IMR-90 (cell line): ENCODE data around the gene SOX2. TPM values are rescaled to one million over a fixed set of nuclear protein-coding genes. Genes with fewer than 3 reads are reported as not detected.

Experiments
- ATAC-seq: fragments of 200-7000 bp; cut with Tn5 transposase; 2 replicates; pipeline ENCODE4 v1.9.1; 2020; ENCODE audit warnings: low read depth, mild to moderate bottlenecking, moderate library complexity
- BruUV-seq: library from RNA; stranded (reverse); fragments of 400-500 nt; replicated peaks from 2 replicates; lab custom pipeline; 2021; lab: Mats Ljungman, UMichigan
- CTCF ChIA-PET: fragments of 300-600 bp; formaldehyde crosslinking; extraction: SDS; loops from one replicate; lab custom pipeline; 2021; ENCODE audit warnings: antibody characterized with exemption; lab: Yijun Ruan, JAX
- POLR2A ChIA-PET: fragments of 300-600 bp; sonication (Branson Sonifier 250); formaldehyde crosslinking; loops from one replicate; lab custom pipeline; 2022; ENCODE audit warnings: antibody characterized with exemption; ENCODE audit not compliant: unreplicated experiment; lab: Charles Lee
- DNase-seq: peaks from one replicate; pipeline ENCODE4 v3.0.0; 2013
- H2AFZ ChIP-seq: replicated peaks from 2 replicates; pipeline ENCODE3; 2013; ENCODE audit warnings: low read length, mild to moderate bottlenecking; ENCODE audit not compliant: poor library complexity
- H2AK5ac ChIP-seq: 2 replicates; pipeline ENCODE4 v1.6.1; 2013; ENCODE audit warnings: low read depth, low read length, inconsistent platforms
- H2AK9ac ChIP-seq: replicated peaks from 2 replicates; pipeline ENCODE3; 2013; ENCODE audit warnings: mild to moderate bottlenecking, low read depth, low read length, moderate library complexity; ENCODE audit not compliant: poor library complexity
- H2BK120ac ChIP-seq: 2 replicates; pipeline ENCODE4 v1.6.1; 2013; ENCODE audit warnings: low read depth, low read length, inconsistent platforms
- H2BK15ac ChIP-seq: 3 replicates; pipeline ENCODE4 v1.6.1; 2013; ENCODE audit warnings: low read depth, low read length, inconsistent platforms
- H2BK20ac ChIP-seq: 2 replicates; pipeline ENCODE4 v1.6.1; 2013; ENCODE audit warnings: low read depth, mild to moderate bottlenecking, inconsistent platforms, low read length, moderate library complexity
- H2BK5ac ChIP-seq: 2 replicates; pipeline ENCODE4 v1.6.1; 2013; ENCODE audit warnings: mild to moderate bottlenecking, low read depth, low read length, inconsistent platforms; ENCODE audit not compliant: poor library complexity, severe bottlenecking
- H3K14ac ChIP-seq: replicated peaks from 2 replicates; pipeline ENCODE4 v1.6.1; 2013; ENCODE audit warnings: low read depth, low read length, inconsistent platforms
- H3K18ac ChIP-seq: 2 replicates; pipeline ENCODE4 v1.6.1; 2013; ENCODE audit warnings: low read depth, low read length, control low read depth
- H3K23ac ChIP-seq: 2 replicates; pipeline ENCODE4 v1.6.1; 2013; ENCODE audit warnings: low read depth, low read length, inconsistent platforms
- H3K27ac ChIP-seq: 2 replicates; pipeline ENCODE4 v1.5.1; 2013; ENCODE audit warnings: mild to moderate bottlenecking, control low read depth, low read length; ENCODE audit not compliant: insufficient read depth
- H3K27me3 ChIP-seq: 2 replicates; pipeline ENCODE4 v1.6.1; 2013; ENCODE audit warnings: low read length; ENCODE audit not compliant: control insufficient read depth, insufficient read depth
- H3K36me3 ChIP-seq: 2 replicates; pipeline ENCODE4 v1.6.1; 2013; ENCODE audit warnings: low read length, mixed read lengths; ENCODE audit not compliant: control insufficient read depth, insufficient read depth
- H3K4ac ChIP-seq: 2 replicates; pipeline ENCODE4 v1.6.1; 2013; ENCODE audit warnings: low read depth, low read length, inconsistent platforms
- H3K4me1 ChIP-seq: 2 replicates; pipeline ENCODE4 v1.6.1; 2013; ENCODE audit warnings: low read length, mixed read lengths; ENCODE audit not compliant: control insufficient read depth, insufficient read depth
- H3K4me2 ChIP-seq: 2 replicates; pipeline ENCODE4 v1.6.1; 2013; ENCODE audit warnings: low read depth, mild to moderate bottlenecking, control low read depth, low read length, moderate library complexity
- H3K4me3 ChIP-seq: 2 replicates; pipeline ENCODE4 v1.5.1; 2013; ENCODE audit warnings: low read depth, mild to moderate bottlenecking, control low read depth, low read length, moderate library complexity; ENCODE audit not compliant: insufficient read depth
- H3K56ac ChIP-seq: 2 replicates; pipeline ENCODE4 v1.6.1; 2013; ENCODE audit warnings: low read length, inconsistent platforms; ENCODE audit not compliant: insufficient read depth; ENCODE audit errors: extremely low read depth
- H3K79me1 ChIP-seq, 2 experiments: 2 replicates each; pipeline ENCODE4 v1.6.1; 2013; ENCODE audit warnings: low read length in 2 of 2, inconsistent platforms in 1 of 2, low read depth in 1 of 2
- H3K9ac ChIP-seq: 2 replicates; pipeline ENCODE4 v1.6.1; 2013; ENCODE audit warnings: low read depth, low read length, control low read depth
- H3K9me1 ChIP-seq: 2 replicates; pipeline ENCODE4 v1.6.1; 2013; ENCODE audit warnings: low read length, inconsistent platforms; ENCODE audit not compliant: insufficient read depth
- H3K9me3 ChIP-seq: 2 replicates; pipeline ENCODE4 v1.6.1; 2013; ENCODE audit warnings: low read length; ENCODE audit not compliant: control insufficient read depth, insufficient read depth
- H4K20me1 ChIP-seq: 2 replicates; pipeline ENCODE4 v1.6.1; 2013; ENCODE audit warnings: low read length, inconsistent platforms; ENCODE audit not compliant: insufficient read depth
- H4K5ac ChIP-seq: 2 replicates; pipeline ENCODE4 v1.6.1; 2013; ENCODE audit warnings: mild to moderate bottlenecking, low read depth, low read length, control low read depth
- H4K8ac ChIP-seq, 2 experiments: 2 replicates each; pipeline ENCODE4 v1.6.1; 2013; ENCODE audit warnings: low read depth in 2 of 2, low read length in 2 of 2, control low read depth in 1 of 2, inconsistent platforms in 1 of 2
- H4K91ac ChIP-seq: 2 replicates; pipeline ENCODE4 v1.6.1; 2013; ENCODE audit warnings: low read depth, low read length, inconsistent platforms; ENCODE audit not compliant: insufficient read depth
- CHD1 ChIP-seq: IDR thresholded peaks from 2 replicates; pipeline ENCODE4 v1.6.1; 2012; ENCODE audit warnings: low read depth, low read length, improper control_type of control experiment
- FOS ChIP-seq: fragments of 150-350 bp; IDR thresholded peaks from 2 replicates; pipeline ENCODE4 v1.6.1; 2016; ENCODE audit warnings: low read depth, low read length
- MAZ ChIP-seq: IDR thresholded peaks from 2 replicates; pipeline ENCODE4 v1.6.1; 2012; ENCODE audit warnings: low read depth, mild to moderate bottlenecking, low read length, improper control_type of control experiment, moderate library complexity, borderline replicate concordance
- NFE2L2 ChIP-seq: fragments of 150-350 bp; IDR thresholded peaks from 2 replicates; pipeline ENCODE4 v1.6.1; 2016; ENCODE audit warnings: low read depth, mild to moderate bottlenecking, low read length
- POLR2A ChIP-seq: IDR thresholded peaks from 2 replicates; pipeline ENCODE4 v1.6.1; 2012; ENCODE audit warnings: mild to moderate bottlenecking, low read depth, low read length
- RFX5 ChIP-seq: IDR thresholded peaks from 2 replicates; pipeline ENCODE4 v1.8.0; 2012; ENCODE audit warnings: low read depth, mild to moderate bottlenecking, low read length, moderate library complexity
- SMC3 ChIP-seq: fragments of 150-350 bp; IDR thresholded peaks from 2 replicates; pipeline ENCODE4 v1.6.1; 2016; ENCODE audit warnings: low read depth, mild to moderate bottlenecking, antibody characterized with exemption, low read length, moderate library complexity
- WGBS, 2 experiments: methylation state at CpG; one replicate each; pipeline versions ENCODE4 v1.1.5 to v1.1.7; 2013; ENCODE audit warnings: missing lambda C conversion rate in 2 of 2; ENCODE audit not compliant: insufficient read length in 1 of 2; ENCODE audit errors: extremely low coverage in 2 of 2; 5-methylcytosine and 5-hydroxymethylcytosine counted together
- dilution Hi-C: fragments of 300-500 bp; cut with HindIII; formaldehyde crosslinking; loops from one replicate; pipeline ENCODE4 v1.14.3; 2018; ENCODE audit warnings: low sequenced_read_pairs; ENCODE audit not compliant: unreplicated experiment
- in situ Hi-C: fragments of 300-500 bp; cut with MboI; formaldehyde crosslinking; loops from 3 replicates; pipeline ENCODE4 v1.14.3; 2019; ENCODE audit warnings: low sequenced_read_pairs, inconsistent platforms, mixed read lengths
- intact Hi-C: fragments of 100-400 bp; cut with micrococcal nuclease; formaldehyde crosslinking; loops from 2 replicates; pipeline ENCODE4 v1.10.0; 2022
- polyA plus RNA-seq, 3 experiments: library from polyadenylated mRNA; depleted of rRNA; stranded (reverse); fragments of >200 nt; gene quantifications; 2 replicates each; pipeline ENCODE4 v1.2.3, GENCODE V29; 2012; ENCODE audit warnings: low replicate concordance in 1 of 3
- total RNA-seq: library from RNA; depleted of rRNA; stranded (reverse); fragments of >200 nt; gene quantifications from 2 replicates; pipeline ENCODE4 v1.2.3, GENCODE V29; 2012
- TF ChIP-seq, protein P1 (sequence below): fragments of 150-350 bp; IDR thresholded peaks from 2 replicates; pipeline ENCODE4 v1.6.1; 2017; ENCODE audit warnings: mild to moderate bottlenecking, antibody characterized with exemption, low read length, low read depth

The SOX2 gene
- total and polyA plus RNA-seq, 2 of the 4 experiments (the other 2 are of a cell fraction): not detected

DNA sequence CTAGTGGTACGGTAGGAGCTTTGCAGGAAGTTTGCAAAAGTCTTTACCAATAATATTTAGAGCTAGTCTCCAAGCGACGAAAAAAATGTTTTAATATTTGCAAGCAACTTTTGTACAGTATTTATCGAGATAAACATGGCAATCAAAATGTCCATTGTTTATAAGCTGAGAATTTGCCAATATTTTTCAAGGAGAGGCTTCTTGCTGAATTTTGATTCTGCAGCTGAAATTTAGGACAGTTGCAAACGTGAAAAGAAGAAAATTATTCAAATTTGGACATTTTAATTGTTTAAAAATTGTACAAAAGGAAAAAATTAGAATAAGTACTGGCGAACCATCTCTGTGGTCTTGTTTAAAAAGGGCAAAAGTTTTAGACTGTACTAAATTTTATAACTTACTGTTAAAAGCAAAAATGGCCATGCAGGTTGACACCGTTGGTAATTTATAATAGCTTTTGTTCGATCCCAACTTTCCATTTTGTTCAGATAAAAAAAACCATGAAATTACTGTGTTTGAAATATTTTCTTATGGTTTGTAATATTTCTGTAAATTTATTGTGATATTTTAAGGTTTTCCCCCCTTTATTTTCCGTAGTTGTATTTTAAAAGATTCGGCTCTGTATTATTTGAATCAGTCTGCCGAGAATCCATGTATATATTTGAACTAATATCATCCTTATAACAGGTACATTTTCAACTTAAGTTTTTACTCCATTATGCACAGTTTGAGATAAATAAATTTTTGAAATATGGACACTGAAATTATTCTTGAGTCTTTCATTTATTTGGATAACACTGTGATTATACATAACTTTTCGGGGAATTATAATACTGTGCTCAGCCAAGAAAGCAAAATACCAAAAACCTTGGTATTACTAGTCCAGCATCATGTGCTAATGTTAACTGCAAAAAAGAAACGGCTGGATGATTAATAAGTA is 2.2 kb downstream of the SOX2 start:
- CTCF ChIA-PET: interaction anchor here (0.6 kb wide), 1 partner anchor 969 kb away, joined by 3 read pairs; no protein-coding TSS in a partner anchor
- in situ Hi-C loops: no loop called here

More for the DNA sequence above, 2.2 kb downstream of the SOX2 start:
- Histone ChIP-seq H3K23ac (no peak overlapping the region), H2AK9ac (no peak overlapping the region), H2AK5ac (no peak overlapping the region), H3K4me3 (no peak overlapping the region), H3K4ac (no peak overlapping the region), H3K36me3 (no peaks in the 10 kb centered on the region), H2BK120ac (no peak overlapping the region), H2AFZ (no peak overlapping the region), H3K4me2 (no peak overlapping the region), H4K91ac (no peak overlapping the region), H2BK20ac (no peak overlapping the region), H3K4me1 (no peaks in the 10 kb centered on the region), H3K27me3 (peaks cover 45% of the 10 kb centered on the region), H4K20me1 (no peaks in the 10 kb centered on the region), H3K9ac (no peak overlapping the region), H3K9me3 (no peaks in the 10 kb centered on the region), H3K14ac (no peak overlapping the region), H2BK15ac (no peak overlapping the region), H3K27ac (no peak overlapping the region), H4K8ac (no peak overlapping the region), H4K5ac (no peak overlapping the region), H3K79me1 (no peaks in the 10 kb centered on the region), H3K56ac (no peak overlapping the region), H3K9me1 (no peaks in the 10 kb centered on the region), H2BK5ac (no peak overlapping the region), H3K18ac (no peak overlapping the region)
- no CpG with 5 or more reads among the region's 13 CpGs for WGBS, 2 experiments
- BruUV-seq: no TSS peak
- no peak for ATAC-seq
- DNase-seq: no peak
- intact Hi-C loops (no loop called here), dilution Hi-C loops (no loop called here)
- POLR2A ChIA-PET: no interaction called here
- TF ChIP-seq RFX5: no peak
- TF ChIP-seq CHD1: no peak
- no peak for TF ChIP-seq MAZ
- TF ChIP-seq, protein P1, sequence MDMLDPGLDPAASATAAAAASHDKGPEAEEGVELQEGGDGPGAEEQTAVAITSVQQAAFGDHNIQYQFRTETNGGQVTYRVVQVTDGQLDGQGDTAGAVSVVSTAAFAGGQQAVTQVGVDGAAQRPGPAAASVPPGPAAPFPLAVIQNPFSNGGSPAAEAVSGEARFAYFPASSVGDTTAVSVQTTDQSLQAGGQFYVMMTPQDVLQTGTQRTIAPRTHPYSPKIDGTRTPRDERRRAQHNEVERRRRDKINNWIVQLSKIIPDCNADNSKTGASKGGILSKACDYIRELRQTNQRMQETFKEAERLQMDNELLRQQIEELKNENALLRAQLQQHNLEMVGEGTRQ: no peak
- TF ChIP-seq SMC3: no peak
- no peak for TF ChIP-seq FOS
- no peak for TF ChIP-seq POLR2A
- TF ChIP-seq NFE2L2: no peak
